ENCODE results near the gene KCNT2. TPM values are rescaled to one million over a fixed set of nuclear protein-coding genes. Genes with fewer than 3 reads are reported as not detected.

The KCNT2 gene
- total and polyA plus RNA-seq, 9 of the 15 experiments (the other 6 are each of a cell fraction or from before 2014, with no cell fraction given) = 0.13 to 0.73 (median 0.28) TPM

GRCh38 chr1:196399713-196400112 is 208.5 kb downstream of the KCNT2 start:
- Histone ChIP-seq H3K9ac (ENCODE audit: insufficient read depth in 1 of 2, low read depth in 2 of 2, low read length in 2 of 2) (no peak overlapping the region), H3K4me1 (replicated peaks in 1 of 2; ENCODE audit: control insufficient read depth in 2 of 2, insufficient read depth in 2 of 2, low read length in 2 of 2) (no peaks in the 10 kb centered on the region; a peak in 1 of 5 replicates), H3K79me2 (ENCODE audit: control insufficient read depth, insufficient read depth, low read length) (no peaks in the 10 kb centered on the region), H2AFZ (ENCODE audit: low read depth, low read length) (no peak overlapping the region), H3K4me2 (ENCODE audit: insufficient read depth, low read length) (no peak overlapping the region), H3K36me3 (ENCODE audit: control insufficient read depth, insufficient read depth, low read length) (no peaks in the 10 kb centered on the region), H3K27me3 (ENCODE audit: control insufficient read depth in 2 of 2, insufficient read depth in 2 of 2, low read length in 2 of 2) (no peaks in the 10 kb centered on the region), H3K27ac (ENCODE audit: extremely low read depth, low read depth, low read length) (no peak overlapping the region), H3K9me3 (replicated peaks; ENCODE audit: control insufficient read depth, insufficient read depth, low read depth, low read length) (no peaks in the 10 kb centered on the region), H3K9me1 (ENCODE audit: control insufficient read depth, insufficient read depth, low read length) (no peaks in the 10 kb centered on the region), H4K20me1 (replicated peaks; ENCODE audit: control insufficient read depth, insufficient read depth, low read length) (no peaks in the 10 kb centered on the region), H3K4me3 (no peak overlapping the region)
- WGBS (ENCODE audit: insufficient coverage, low coverage, missing lambda C conversion rate) = 21% methylated on average over 2 of the region's 2 CpGs
- ATAC-seq (no peak), DNase-seq (ENCODE audit: extremely low read depth in 1 of 4, low spot score in 3 of 4) (no peak), FAIRE-seq (no peak)
- in situ Hi-C loops (cut with MboI) (no loop called here), intact Hi-C loops (cut with micrococcal nuclease) (no loop called here)
- ChIA-PET CTCF (ENCODE audit: low intra/inter-chr PET ratio) (no interaction called here), POLR2A (no interaction called here)
- no TSS peak for BruUV-seq (replicated peaks)
- no peak for TF ChIP-seq STAT6 (CRISPR knock-in tag; IDR thresholded peaks at IDR 0.05)
- no peak for TF ChIP-seq E2F6 (IDR thresholded peaks at IDR 0.05; ENCODE audit: borderline replicate concordance in 1 of 2, extremely low read depth in 1 of 2, insufficient read depth in 1 of 2, insufficient read length in 1 of 2, low read depth in 1 of 2, low read length in 1 of 2, poor library complexity in 1 of 2, severe bottlenecking in 1 of 2)
- no peak for TF ChIP-seq NCOR1 (IDR thresholded peaks at IDR 0.05)
- no peak for TF ChIP-seq MLX (CRISPR knock-in tag; conservative IDR thresholded peaks at IDR 0.05)
- no peak for TF ChIP-seq RFX5 (IDR thresholded peaks at IDR 0.05; ENCODE audit: low read depth, low read length)
- no peak for TF ChIP-seq KHSRP (IDR thresholded peaks at IDR 0.05)
- no peak for TF ChIP-seq ZNF324 (CRISPR knock-in tag; IDR thresholded peaks at IDR 0.05)
- TF ChIP-seq CREB3 (tag; conservative IDR thresholded peaks at IDR 0.05; ENCODE audit: low read depth) = no peak
- no peak for TF ChIP-seq E2F4 (CRISPR knock-in tag; IDR thresholded peaks at IDR 0.05; ENCODE audit: low read depth)
- TF ChIP-seq CHCHD3 (CRISPR knock-in tag; IDR thresholded peaks at IDR 0.05) = no peak
- no peak for TF ChIP-seq ZNF717 (CRISPR knock-in tag; IDR thresholded peaks at IDR 0.05)
- TF ChIP-seq UBTF (IDR thresholded peaks at IDR 0.05; ENCODE audit: borderline replicate concordance in 1 of 2, low read depth in 2 of 2, low read length in 2 of 2) = no peak
- no peak for TF ChIP-seq ZNF384 (IDR thresholded peaks at IDR 0.05; ENCODE audit: low read depth, low read length)
